ENCODE data around the gene PMVK.
A peak's percentile ranks its signal among the peaks of the same experiment; 100 is the strongest.

Gene PMVK

GRCh38 chr1:154966111-154966510 is 29.6 kb upstream of the PMVK start:
- no peak overlapping the region for H3K4me3 ChIP-seq (ENCODE audit: low read length in 2 of 2)
- H3K27me3 ChIP-seq (ENCODE audit: control insufficient read depth in 2 of 2, insufficient read depth in 2 of 2, low read length in 2 of 2): no peaks in the 10 kb centered on the region
- peaks cover 18 to 20% of the 10 kb centered on the region in 2 donors for H3K4me1 ChIP-seq (ENCODE audit: control insufficient read depth in 2 of 2, insufficient read depth in 2 of 2, low read length in 2 of 2)
- H3K9me3 ChIP-seq (ENCODE audit: control insufficient read depth in 2 of 2, low read length in 2 of 2): no peaks in the 10 kb centered on the region
- H3K27ac ChIP-seq (ENCODE audit: low read depth in 2 of 2, low read length in 2 of 2): no peak overlapping the region
- no peak overlapping the region for H3K9ac ChIP-seq (ENCODE audit: low read depth in 1 of 2, low read length in 2 of 2)
- H3K36me3 ChIP-seq (ENCODE audit: control insufficient read depth in 2 of 2, insufficient read depth in 2 of 2, low read length in 2 of 2): peaks cover 50 to 66% of the 10 kb centered on the region in 2 donors

GRCh38 chr1:154964359-154964758 is 27.8 kb upstream of the PMVK start:
- no peaks in the 10 kb centered on the region for H3K9me3 ChIP-seq (ENCODE audit: control insufficient read depth in 2 of 2, low read length in 2 of 2)
- no peak overlapping the region for H3K9ac ChIP-seq (ENCODE audit: low read depth in 1 of 2, low read length in 2 of 2)
- no peak overlapping the region for H3K4me3 ChIP-seq (ENCODE audit: low read length in 2 of 2)
- H3K36me3 ChIP-seq (ENCODE audit: control insufficient read depth in 2 of 2, insufficient read depth in 2 of 2, low read length in 2 of 2): peaks cover 50 to 65% of the 10 kb centered on the region in 2 donors
- H3K27me3 ChIP-seq (ENCODE audit: control insufficient read depth in 2 of 2, insufficient read depth in 2 of 2, low read length in 2 of 2): no peaks in the 10 kb centered on the region
- H3K4me1 ChIP-seq (ENCODE audit: control insufficient read depth in 2 of 2, insufficient read depth in 2 of 2, low read length in 2 of 2): peaks cover 18 to 20% of the 10 kb centered on the region in 2 donors
- H3K27ac ChIP-seq (ENCODE audit: low read depth in 2 of 2, low read length in 2 of 2): no peak overlapping the region

GRCh38 chr1:154963643-154964042 is 27.1 kb upstream of the PMVK start:
- peaks cover 51 to 64% of the 10 kb centered on the region in 2 donors for H3K36me3 ChIP-seq (ENCODE audit: control insufficient read depth in 2 of 2, insufficient read depth in 2 of 2, low read length in 2 of 2)
- no peaks in the 10 kb centered on the region for H3K9me3 ChIP-seq (ENCODE audit: control insufficient read depth in 2 of 2, low read length in 2 of 2)
- H3K9ac ChIP-seq (ENCODE audit: low read depth in 1 of 2, low read length in 2 of 2): no peak overlapping the region
- peaks cover 18 to 20% of the 10 kb centered on the region in 2 donors for H3K4me1 ChIP-seq (ENCODE audit: control insufficient read depth in 2 of 2, insufficient read depth in 2 of 2, low read length in 2 of 2)
- no peaks in the 10 kb centered on the region for H3K27me3 ChIP-seq (ENCODE audit: control insufficient read depth in 2 of 2, insufficient read depth in 2 of 2, low read length in 2 of 2)
- H3K4me3 ChIP-seq (ENCODE audit: low read length in 2 of 2): no peak overlapping the region
- H3K27ac ChIP-seq (ENCODE audit: low read depth in 2 of 2, low read length in 2 of 2): no peak overlapping the region

GRCh38 chr1:154962795-154963330 is 26.3 kb upstream of the PMVK start:
- no peaks in the 10 kb centered on the region for H3K27me3 ChIP-seq (ENCODE audit: control insufficient read depth in 2 of 2, insufficient read depth in 2 of 2, low read length in 2 of 2)
- H3K36me3 ChIP-seq (ENCODE audit: control insufficient read depth in 2 of 2, insufficient read depth in 2 of 2, low read length in 2 of 2): peaks cover 45 to 59% of the 10 kb centered on the region in 2 donors
- peak overlapping the region in 1 of 2 donors; percentile 98 for H3K27ac ChIP-seq (ENCODE audit: low read depth in 2 of 2, low read length in 2 of 2)
- H3K4me3 ChIP-seq (ENCODE audit: low read length in 2 of 2): peak overlapping the region in 1 of 2 donors; percentile 86
- peaks cover 18 to 20% of the 10 kb centered on the region in 2 donors for H3K4me1 ChIP-seq (ENCODE audit: control insufficient read depth in 2 of 2, insufficient read depth in 2 of 2, low read length in 2 of 2)
- no peaks in the 10 kb centered on the region for H3K9me3 ChIP-seq (ENCODE audit: control insufficient read depth in 2 of 2, low read length in 2 of 2)
- peak overlapping the region; percentile 86 to 94 for H3K9ac ChIP-seq (ENCODE audit: low read depth in 1 of 2, low read length in 2 of 2)

- Histone ChIP-seq H3K9ac (ENCODE audit: low read depth in 1 of 2, low read length in 2 of 2) (peak overlapping the region; percentile 86 to 94), H3K4me3 (ENCODE audit: low read length in 2 of 2) (peak overlapping the region; percentile 86 to 88), H3K9me3 (ENCODE audit: control insufficient read depth in 2 of 2, low read length in 2 of 2) (no peaks in the 10 kb centered on the region), H3K27ac (ENCODE audit: low read depth in 2 of 2, low read length in 2 of 2) (peak overlapping the region; percentile 98), H3K4me1 (ENCODE audit: control insufficient read depth in 2 of 2, insufficient read depth in 2 of 2, low read length in 2 of 2) (peaks cover 19 to 21% of the 10 kb centered on the region in 2 donors), H3K27me3 (ENCODE audit: control insufficient read depth in 2 of 2, insufficient read depth in 2 of 2, low read length in 2 of 2) (no peaks in the 10 kb centered on the region), H3K36me3 (ENCODE audit: control insufficient read depth in 2 of 2, insufficient read depth in 2 of 2, low read length in 2 of 2) (peaks cover 39 to 53% of the 10 kb centered on the region in 2 donors)
Observed at GRCh38 chr1:154962156-154962749, 25.7 kb upstream of the PMVK start.

- peak within 1 kb of the TSS; percentile 98 for H3K27ac ChIP-seq (ENCODE audit: low read depth in 2 of 2, low read length in 2 of 2)
- peaks cover 27 to 28% of the 10 kb centered on the region in 2 donors for H3K4me1 ChIP-seq (ENCODE audit: control insufficient read depth in 2 of 2, insufficient read depth in 2 of 2, low read length in 2 of 2)
- peak within 1 kb of the TSS; percentile 86 to 94 for H3K9ac ChIP-seq (ENCODE audit: low read depth in 1 of 2, low read length in 2 of 2)
- H3K36me3 ChIP-seq (ENCODE audit: control insufficient read depth in 2 of 2, insufficient read depth in 2 of 2, low read length in 2 of 2): peaks cover 31 to 46% of the 10 kb centered on the region in 2 donors
- H3K9me3 ChIP-seq (ENCODE audit: control insufficient read depth in 2 of 2, low read length in 2 of 2): no peaks in the 10 kb centered on the region
- H3K27me3 ChIP-seq (ENCODE audit: control insufficient read depth in 2 of 2, insufficient read depth in 2 of 2, low read length in 2 of 2): no peaks in the 10 kb centered on the region
- peak within 1 kb of the TSS; percentile 86 to 88 for H3K4me3 ChIP-seq (ENCODE audit: low read length in 2 of 2)
Observed at GRCh38 chr1:154961207-154962155, 25.0 kb upstream of the PMVK start, which contains the start of gene PYGO2. TSS of gene PYGO2 (minus strand) at chr1:154961782. CDS start at chr1:154961576, 206 bp downstream.

- no peaks in the 10 kb centered on the region for H3K9me3 ChIP-seq (ENCODE audit: control insufficient read depth in 2 of 2, low read length in 2 of 2)
- H3K27me3 ChIP-seq (ENCODE audit: control insufficient read depth in 2 of 2, insufficient read depth in 2 of 2, low read length in 2 of 2): no peaks in the 10 kb centered on the region
- H3K4me3 ChIP-seq (ENCODE audit: low read length in 2 of 2): peak overlapping the region; percentile 86 to 88
- H3K9ac ChIP-seq (ENCODE audit: low read depth in 1 of 2, low read length in 2 of 2): peak overlapping the region; percentile 86 to 94
- H3K36me3 ChIP-seq (ENCODE audit: control insufficient read depth in 2 of 2, insufficient read depth in 2 of 2, low read length in 2 of 2): peaks cover 22 to 37% of the 10 kb centered on the region in 2 donors
- H3K4me1 ChIP-seq (ENCODE audit: control insufficient read depth in 2 of 2, insufficient read depth in 2 of 2, low read length in 2 of 2): peaks cover 29 to 33% of the 10 kb centered on the region in 2 donors
- peak overlapping the region; percentile 98 for H3K27ac ChIP-seq (ENCODE audit: low read depth in 2 of 2, low read length in 2 of 2)
Observed at GRCh38 chr1:154960446-154961136, 24.1 kb upstream of the PMVK start.

- Histone ChIP-seq H3K27ac (ENCODE audit: low read depth in 2 of 2, low read length in 2 of 2) (no peak overlapping the region), H3K4me3 (ENCODE audit: low read length in 2 of 2) (no peak overlapping the region), H3K4me1 (ENCODE audit: control insufficient read depth in 2 of 2, insufficient read depth in 2 of 2, low read length in 2 of 2) (peaks cover 40 to 43% of the 10 kb centered on the region in 2 donors), H3K9ac (ENCODE audit: low read depth in 1 of 2, low read length in 2 of 2) (no peak overlapping the region), H3K9me3 (ENCODE audit: control insufficient read depth in 2 of 2, low read length in 2 of 2) (no peaks in the 10 kb centered on the region), H3K27me3 (ENCODE audit: control insufficient read depth in 2 of 2, insufficient read depth in 2 of 2, low read length in 2 of 2) (no peaks in the 10 kb centered on the region), H3K36me3 (ENCODE audit: control insufficient read depth in 2 of 2, insufficient read depth in 2 of 2, low read length in 2 of 2) (peaks cover 14 to 28% of the 10 kb centered on the region in 2 donors)
Observed at GRCh38 chr1:154959426-154959780, 22.9 kb upstream of the PMVK start.

- Histone ChIP-seq H3K9ac (ENCODE audit: low read depth in 1 of 2, low read length in 2 of 2) (no peak overlapping the region), H3K27me3 (ENCODE audit: control insufficient read depth in 2 of 2, insufficient read depth in 2 of 2, low read length in 2 of 2) (no peaks in the 10 kb centered on the region), H3K27ac (ENCODE audit: low read depth in 2 of 2, low read length in 2 of 2) (no peak overlapping the region), H3K4me1 (ENCODE audit: control insufficient read depth in 2 of 2, insufficient read depth in 2 of 2, low read length in 2 of 2) (peaks cover 42 to 43% of the 10 kb centered on the region in 2 donors), H3K4me3 (ENCODE audit: low read length in 2 of 2) (no peak overlapping the region), H3K9me3 (ENCODE audit: control insufficient read depth in 2 of 2, low read length in 2 of 2) (no peaks in the 10 kb centered on the region), H3K36me3 (ENCODE audit: control insufficient read depth in 2 of 2, insufficient read depth in 2 of 2, low read length in 2 of 2) (peaks cover 13 to 22% of the 10 kb centered on the region in 2 donors)
Observed at GRCh38 chr1:154958681-154959425, 22.3 kb upstream of the PMVK start.
